Fibroblast of skin of left biceps (primary cell): ENCODE measurements around the gene MOB3B.
"Not testable (repeated sequence)": the region's sequence is repeated elsewhere in the genome, so short reads cannot be mapped to it uniquely, and the experiment has no call there.

Experiments
- DNase-seq, 2 experiments: peaks; one replicate each; pipeline ENCODE4 v3.0.0-alpha.2; 2013; ENCODE audit warnings: low read depth in 2 of 2

The MOB3B gene

GRCh38 chr9:27518809-27519208, 10.8 kb downstream of the MOB3B start:
- DNase-seq, result no peak

- DNase-seq, result no peak
Observed at GRCh38 chr9:27518006-27518405, 11.6 kb downstream of the MOB3B start.

GRCh38 chr9:27514551-27514950, 15.1 kb downstream of the MOB3B start:
- no peak for DNase-seq

- DNase-seq, result no peak
Observed at GRCh38 chr9:27511771-27512170, 17.8 kb downstream of the MOB3B start.

GRCh38 chr9:27510780-27511179, 18.8 kb downstream of the MOB3B start:
- no peak for DNase-seq

- no peak for DNase-seq
Observed at GRCh38 chr9:27506981-27507380, 22.6 kb downstream of the MOB3B start.

GRCh38 chr9:27505744-27506161, 23.9 kb downstream of the MOB3B start:
- no peak for DNase-seq

GRCh38 chr9:27504259-27504658, 25.4 kb downstream of the MOB3B start:
- DNase-seq, result no peak

- no peak for DNase-seq
Observed at GRCh38 chr9:27503623-27504022, 26.0 kb downstream of the MOB3B start.

GRCh38 chr9:27500902-27501301, 28.7 kb downstream of the MOB3B start:
- not testable (repeated sequence) for DNase-seq

GRCh38 chr9:27499451-27499850, 30.2 kb downstream of the MOB3B start:
- no peak for DNase-seq

- DNase-seq, result no peak
Observed at GRCh38 chr9:27497883-27498417, 31.7 kb downstream of the MOB3B start.

- no peak for DNase-seq
Observed at GRCh38 chr9:27496135-27496504, 33.5 kb downstream of the MOB3B start.

GRCh38 chr9:27495480-27496134, 34.0 kb downstream of the MOB3B start:
- DNase-seq, result no peak

GRCh38 chr9:27491154-27491553, 38.5 kb downstream of the MOB3B start:
- DNase-seq, result no peak

- DNase-seq, result no peak
Observed at GRCh38 chr9:27489087-27489876, 40.3 kb downstream of the MOB3B start.

GRCh38 chr9:27487927-27488326, 41.7 kb downstream of the MOB3B start:
- DNase-seq, result no peak

GRCh38 chr9:27487128-27487640, 42.4 kb downstream of the MOB3B start:
- no peak for DNase-seq

GRCh38 chr9:27485158-27485557, 44.5 kb downstream of the MOB3B start:
- no peak for DNase-seq

- no peak for DNase-seq
Observed at GRCh38 chr9:27483576-27483975, 46.0 kb downstream of the MOB3B start.

GRCh38 chr9:27482709-27483108, 46.9 kb downstream of the MOB3B start:
- DNase-seq, result no peak

GRCh38 chr9:27478322-27478721, 51.3 kb downstream of the MOB3B start:
- DNase-seq, result no peak
